IgD-negative memory B cell (primary cell): ENCODE results near the gene RCSD1. TPM values are rescaled to one million over a fixed set of nuclear protein-coding genes. Genes with fewer than 3 reads are reported as not detected.

Experiments
- H3K27ac Mint-ChIP-seq, 3 donors: one replicate each; pipeline ENCODE4 v1.8.0; 2020 to 2022; ENCODE audit warnings: mild to moderate bottlenecking in 3 of 3, mixed read lengths in 3 of 3, moderate library complexity in 1 of 3
- H3K27me3 Mint-ChIP-seq: one replicate; pipeline ENCODE4 v1.8.0; 2021; ENCODE audit warnings: mixed read lengths
- H3K36me3 Mint-ChIP-seq: one replicate; pipeline ENCODE4 v1.8.0; 2020; ENCODE audit warnings: mild to moderate bottlenecking, mixed read lengths
- H3K4me1 Mint-ChIP-seq, 3 donors: one replicate each; pipeline ENCODE4 v1.8.0; 2020 to 2022; ENCODE audit warnings: mixed read lengths in 3 of 3, mild to moderate bottlenecking in 1 of 3
- H3K4me3 Mint-ChIP-seq, 4 donors: one replicate each; pipeline ENCODE4 v1.8.0; 2020 to 2022; ENCODE audit warnings: mild to moderate bottlenecking in 4 of 4, mixed read lengths in 4 of 4, moderate library complexity in 3 of 4
- H3K9me3 Mint-ChIP-seq, 3 donors: one replicate each; pipeline ENCODE4 v1.8.0; 2020 to 2021; ENCODE audit warnings: mixed read lengths in 3 of 3, mild to moderate bottlenecking in 1 of 3
- polyA plus RNA-seq: library from polyadenylated mRNA; unstranded; fragments of 300-500 nt; fragmentation: Illumina TruSeq; gene quantifications from one replicate; pipeline ENCODE4 v1.2.3, GENCODE V29; 2021

RCSD1 gene
- polyA plus RNA-seq, 1 donor from 2014 or later = 249 TPM

DNA sequence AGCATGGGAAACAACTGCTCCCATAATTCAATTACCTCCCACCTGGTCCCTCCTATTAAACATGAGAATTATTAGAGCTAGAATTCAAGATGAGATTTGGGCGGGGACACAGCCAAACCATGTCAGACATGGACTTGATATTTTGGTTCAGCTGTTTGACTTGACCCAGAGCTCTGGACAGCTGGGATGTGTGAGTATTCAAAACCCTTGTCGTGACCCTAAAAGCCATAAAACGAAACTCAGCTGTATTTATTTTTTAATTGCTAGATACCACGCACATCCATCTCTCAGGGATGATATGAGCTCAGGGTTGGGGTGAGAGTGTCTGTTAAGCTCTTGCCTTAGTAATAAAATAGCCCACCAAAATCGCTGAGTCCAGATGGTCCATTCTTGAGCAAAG is 45.4 kb downstream of the RCSD1 start:
- peaks cover 38 to 53% (median 40%) of the 10 kb centered on the region in 3 donors for H3K4me1 Mint-ChIP-seq
- peaks cover 13% of the 10 kb centered on the region for H3K36me3 Mint-ChIP-seq
- no peaks in the 10 kb centered on the region for H3K27me3 Mint-ChIP-seq
- H3K27ac Mint-ChIP-seq = peak overlapping the region; percentile 6 to 88 (median 55)
- peak overlapping the region in 1 of 4 donors; percentile 47 for H3K4me3 Mint-ChIP-seq
- H3K9me3 Mint-ChIP-seq = no peaks in the 10 kb centered on the region

GRCh38 chr1:167676205-167676915 is 46.3 kb downstream of the RCSD1 start:
- Mint-ChIP-seq H3K9me3 (no peaks in the 10 kb centered on the region), H3K27ac (peak overlapping the region; percentile 6 to 88 (median 54)), H3K36me3 (peaks cover 6% of the 10 kb centered on the region), H3K27me3 (no peaks in the 10 kb centered on the region), H3K4me1 (peaks cover 28 to 44% (median 40%) of the 10 kb centered on the region in 3 donors), H3K4me3 (peak overlapping the region in 2 of 4 donors; percentile 14 to 67)

- Mint-ChIP-seq H3K36me3 (peaks cover 5% of the 10 kb centered on the region), H3K9me3 (no peaks in the 10 kb centered on the region), H3K4me1 (peaks cover 20 to 37% (median 36%) of the 10 kb centered on the region in 3 donors), H3K4me3 (peak overlapping the region in 2 of 4 donors; percentile 76 to 79), H3K27ac (peak overlapping the region; percentile 7 to 78 (median 15)), H3K27me3 (no peaks in the 10 kb centered on the region)
These were observed 47.1 kb downstream of the RCSD1 start for GRCh38 chr1:167676916-167677848.

- peaks cover 13 to 29% (median 27%) of the 10 kb centered on the region in 3 donors for H3K4me1 Mint-ChIP-seq
- H3K36me3 Mint-ChIP-seq = peaks cover 4% of the 10 kb centered on the region
- H3K9me3 Mint-ChIP-seq = no peaks in the 10 kb centered on the region
- no peak overlapping the region for H3K27ac Mint-ChIP-seq
- H3K4me3 Mint-ChIP-seq = no peak overlapping the region
- H3K27me3 Mint-ChIP-seq = no peaks in the 10 kb centered on the region
These were observed 48.4 kb downstream of the RCSD1 start for GRCh38 chr1:167678422-167678821.

GRCh38 chr1:167678838-167679237 is 48.8 kb downstream of the RCSD1 start:
- Mint-ChIP-seq H3K27me3 (no peaks in the 10 kb centered on the region), H3K4me3 (no peak overlapping the region), H3K9me3 (no peaks in the 10 kb centered on the region), H3K4me1 (peaks cover 9 to 26% (median 24%) of the 10 kb centered on the region in 3 donors), H3K27ac (no peak overlapping the region), H3K36me3 (peaks cover 4% of the 10 kb centered on the region)

- Mint-ChIP-seq H3K4me1 (peaks cover 6 to 20% (median 18%) of the 10 kb centered on the region in 3 donors), H3K27ac (no peak overlapping the region), H3K4me3 (no peak overlapping the region), H3K9me3 (no peaks in the 10 kb centered on the region), H3K36me3 (peaks cover 2% of the 10 kb centered on the region), H3K27me3 (no peaks in the 10 kb centered on the region)
These were observed 49.7 kb downstream of the RCSD1 start for GRCh38 chr1:167679714-167680113.

GRCh38 chr1:167681024-167681423 is 51.0 kb downstream of the RCSD1 start:
- Mint-ChIP-seq H3K27me3 (no peaks in the 10 kb centered on the region), H3K4me3 (peak overlapping the region in 2 of 4 donors; percentile 3 to 42), H3K27ac (peak overlapping the region in 1 of 3 donors; percentile 98), H3K9me3 (no peaks in the 10 kb centered on the region), H3K4me1 (peaks cover 12 to 26% (median 12%) of the 10 kb centered on the region in 3 donors), H3K36me3 (no peaks in the 10 kb centered on the region)

DNA sequence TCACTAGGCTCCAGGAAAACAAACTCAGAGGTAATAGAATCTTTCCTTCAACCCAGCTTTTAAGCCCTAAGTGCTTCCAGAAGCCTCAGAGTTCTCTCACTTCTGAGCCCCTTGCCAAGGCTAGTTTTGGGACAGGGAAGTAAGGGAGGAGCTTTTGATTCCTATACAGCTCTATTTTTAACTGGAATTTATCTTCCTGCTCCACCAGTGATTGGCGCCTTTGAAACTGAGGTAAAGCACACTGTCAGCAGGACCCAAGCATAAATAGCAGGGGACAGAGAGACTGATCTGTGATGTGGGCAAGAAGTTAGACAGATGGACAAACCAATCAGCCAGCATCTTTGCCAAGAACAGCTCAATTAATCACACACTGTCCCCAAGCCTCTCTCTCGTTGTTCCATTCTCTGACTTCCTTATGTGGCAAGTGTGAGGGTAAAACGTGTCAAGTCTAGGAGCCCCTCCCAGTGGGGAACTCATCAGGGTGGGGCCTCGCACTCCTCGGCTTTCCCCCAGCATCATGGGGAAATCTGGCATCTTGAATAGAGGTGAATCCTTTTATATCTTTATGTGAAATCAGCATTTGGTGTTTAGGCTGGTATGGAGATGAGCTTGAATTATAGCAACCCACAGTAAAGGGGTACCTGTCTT is 51.5 kb downstream of the RCSD1 start:
- no peaks in the 10 kb centered on the region for H3K27me3 Mint-ChIP-seq
- no peaks in the 10 kb centered on the region for H3K36me3 Mint-ChIP-seq
- H3K4me3 Mint-ChIP-seq = peak overlapping the region in 1 of 4 donors; percentile 42

GRCh38 chr1:167683226-167683625 is 53.2 kb downstream of the RCSD1 start:
- peaks cover 3% of the 10 kb centered on the region for H3K36me3 Mint-ChIP-seq
- H3K27me3 Mint-ChIP-seq = no peaks in the 10 kb centered on the region
- peak overlapping the region; percentile 12 to 46 (median 43) for H3K27ac Mint-ChIP-seq
- no peaks in the 10 kb centered on the region for H3K9me3 Mint-ChIP-seq
- H3K4me1 Mint-ChIP-seq = peaks cover 20 to 40% (median 25%) of the 10 kb centered on the region in 3 donors
- no peak overlapping the region for H3K4me3 Mint-ChIP-seq

More for the DNA sequence above, 51.5 kb downstream of the RCSD1 start:
- Mint-ChIP-seq H3K9me3 (no peaks in the 10 kb centered on the region), H3K4me1 (peaks cover 11 to 29% (median 14%) of the 10 kb centered on the region in 3 donors), H3K27ac (peak overlapping the region in 1 of 3 donors; percentile 98)

DNA sequence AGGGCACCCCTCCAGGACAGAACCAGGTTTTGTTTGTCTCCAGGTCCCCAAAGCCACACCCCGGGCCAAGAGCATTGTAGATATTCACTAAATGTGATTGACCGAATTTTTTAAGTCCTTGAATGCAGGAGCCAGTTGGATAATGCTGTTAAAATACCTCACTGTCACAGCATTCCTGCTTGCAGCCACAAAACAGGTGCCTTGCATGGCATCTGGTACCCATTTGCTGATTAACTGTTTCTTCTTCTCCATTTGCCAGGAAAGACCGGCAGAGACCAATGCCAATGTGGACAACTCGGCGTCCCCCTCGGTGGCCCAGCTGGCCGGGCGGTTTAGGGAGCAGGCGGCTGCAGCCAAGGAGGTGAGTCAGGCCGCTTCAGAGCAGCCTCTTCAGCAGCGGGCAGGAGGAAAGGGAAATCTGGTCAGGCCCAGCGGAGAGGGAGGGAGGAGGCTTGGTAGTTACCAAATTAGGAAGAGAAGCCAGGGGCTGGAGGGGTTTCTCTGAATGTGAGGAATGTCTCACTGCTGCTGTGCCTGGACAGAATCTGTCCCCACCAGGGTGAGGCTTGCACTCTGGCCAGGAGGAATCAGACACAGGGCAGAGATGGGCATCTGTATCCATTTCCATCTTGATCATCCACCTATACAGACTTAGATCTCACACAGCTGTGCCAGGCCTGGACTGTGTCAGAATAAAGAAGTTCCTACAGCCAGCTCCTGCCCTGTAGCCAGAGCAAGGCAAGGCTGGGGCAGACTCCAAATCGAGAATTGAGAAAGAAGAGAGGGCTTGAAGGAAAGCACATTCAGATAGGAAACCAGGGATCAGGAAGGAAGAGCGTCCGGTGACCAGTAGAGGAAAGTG is 53.8 kb downstream of the RCSD1 start:
- Mint-ChIP-seq H3K27me3 (no peaks in the 10 kb centered on the region), H3K36me3 (peaks cover 4% of the 10 kb centered on the region), H3K4me1 (peaks cover 20 to 41% (median 26%) of the 10 kb centered on the region in 3 donors), H3K4me3 (peak overlapping the region in 1 of 4 donors; percentile 65), H3K9me3 (no peaks in the 10 kb centered on the region), H3K27ac (peak overlapping the region; percentile 12 to 74 (median 67))

DNA sequence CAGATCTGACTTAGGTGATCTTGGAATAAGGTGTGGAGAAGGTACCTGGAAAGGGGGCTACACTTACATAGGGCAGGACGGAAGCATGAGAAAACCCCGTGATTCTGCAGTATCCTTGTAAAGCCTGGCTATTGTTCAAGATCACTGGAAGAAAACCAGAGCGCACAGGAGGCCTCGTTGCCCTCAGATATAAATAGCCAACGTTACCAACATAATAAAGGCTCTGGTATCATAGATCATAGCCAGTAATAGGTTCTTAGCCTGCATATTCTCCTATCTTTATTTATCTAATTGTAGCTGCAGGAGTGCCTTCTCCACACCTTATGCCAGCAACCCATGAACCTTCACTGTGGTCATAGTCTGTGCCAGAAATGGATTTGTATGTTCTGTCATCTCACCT is 55.8 kb downstream of the RCSD1 start:
- Mint-ChIP-seq H3K27ac (peak overlapping the region in 2 of 3 donors; percentile 70 to 87), H3K9me3 (no peaks in the 10 kb centered on the region), H3K27me3 (no peaks in the 10 kb centered on the region), H3K36me3 (peaks cover 4% of the 10 kb centered on the region), H3K4me3 (no peak overlapping the region), H3K4me1 (peaks cover 20 to 36% (median 26%) of the 10 kb centered on the region in 3 donors)

DNA sequence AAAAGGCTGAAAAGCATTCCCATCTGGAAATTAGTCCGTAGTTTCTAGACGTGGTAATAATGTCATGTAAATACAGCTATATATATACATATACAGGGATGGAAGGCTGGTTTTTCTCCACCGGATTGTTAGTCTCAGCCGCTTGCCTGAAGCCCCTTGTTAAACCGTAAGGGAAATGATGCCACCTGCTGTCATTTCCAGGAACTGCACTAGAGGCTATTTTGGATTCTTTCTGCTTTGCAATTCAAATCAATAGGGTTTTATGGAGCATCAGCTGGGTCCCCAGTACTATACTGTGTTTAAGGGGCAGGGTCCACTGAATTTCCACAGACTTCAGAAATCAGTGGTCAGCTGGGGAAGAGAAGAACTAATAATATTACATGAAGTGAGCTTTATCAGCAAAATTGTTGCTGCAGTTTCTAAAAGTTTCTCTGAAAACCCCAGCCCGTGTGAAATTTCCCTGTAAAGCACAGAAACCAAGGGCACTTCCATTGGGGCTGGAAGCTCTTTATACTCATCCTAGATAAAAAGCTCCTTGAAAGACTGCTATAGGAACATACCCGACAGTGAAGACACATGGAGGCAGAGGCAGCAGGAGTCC is 58.0 kb downstream of the RCSD1 start:
- Mint-ChIP-seq H3K4me3 (peak overlapping the region in 1 of 4 donors; percentile 69), H3K27me3 (no peaks in the 10 kb centered on the region), H3K4me1 (peaks cover 18 to 26% (median 25%) of the 10 kb centered on the region in 3 donors), H3K27ac (peak overlapping the region; percentile 14 to 67 (median 63)), H3K36me3 (peaks cover 5% of the 10 kb centered on the region), H3K9me3 (no peaks in the 10 kb centered on the region)

DNA sequence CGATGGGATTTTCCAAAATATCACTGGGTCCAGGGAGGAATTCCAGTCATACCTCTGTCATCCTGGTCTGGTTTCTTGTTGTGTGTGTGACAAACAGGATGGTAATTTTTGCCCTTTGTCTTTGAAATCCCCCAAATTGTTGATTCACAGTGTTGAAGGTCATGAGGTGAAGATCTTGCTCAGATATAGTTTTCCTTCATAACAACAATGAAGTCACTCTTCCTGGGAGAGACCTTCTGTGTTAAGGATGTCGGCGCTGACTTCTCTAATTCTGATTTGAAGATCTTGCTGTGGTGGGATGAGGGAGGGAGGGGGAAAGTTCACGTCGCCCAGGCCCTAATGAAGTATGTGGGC is 59.5 kb downstream of the RCSD1 start:
- Mint-ChIP-seq H3K4me1 (peaks cover 18 to 21% (median 20%) of the 10 kb centered on the region in 3 donors), H3K27ac (peak overlapping the region in 1 of 3 donors; percentile 19), H3K9me3 (no peaks in the 10 kb centered on the region), H3K36me3 (peaks cover 7% of the 10 kb centered on the region), H3K27me3 (no peaks in the 10 kb centered on the region), H3K4me3 (no peak overlapping the region)
